ENCODE measurements around the gene ARHGEF9.
"Not testable (repeated sequence)": the region's sequence is repeated elsewhere in the genome, so short reads cannot be mapped to it uniquely, and the experiment has no call there.

DNA sequence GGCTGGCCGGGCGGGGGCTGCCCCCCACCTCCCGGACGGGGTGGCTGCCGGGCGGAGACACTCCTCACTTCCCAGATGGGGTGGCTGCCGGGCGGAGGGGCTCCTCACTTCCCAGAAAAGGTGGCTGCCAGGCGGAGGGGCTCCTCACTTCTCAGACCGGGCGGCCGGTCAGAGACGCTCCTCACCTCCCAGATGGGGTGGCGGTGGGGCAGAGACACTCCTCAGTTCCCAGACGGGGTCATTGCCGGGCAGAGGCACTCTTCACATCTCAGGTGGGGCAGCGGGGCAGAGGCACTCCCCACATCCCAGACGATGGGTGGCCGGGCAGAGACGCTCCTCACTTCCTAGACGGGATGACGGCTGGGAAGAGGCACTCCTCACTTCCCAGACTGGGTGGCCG lies 40.4 kb upstream of the ARHGEF9 start:
- TF ChIP-seq, protein P1, sequence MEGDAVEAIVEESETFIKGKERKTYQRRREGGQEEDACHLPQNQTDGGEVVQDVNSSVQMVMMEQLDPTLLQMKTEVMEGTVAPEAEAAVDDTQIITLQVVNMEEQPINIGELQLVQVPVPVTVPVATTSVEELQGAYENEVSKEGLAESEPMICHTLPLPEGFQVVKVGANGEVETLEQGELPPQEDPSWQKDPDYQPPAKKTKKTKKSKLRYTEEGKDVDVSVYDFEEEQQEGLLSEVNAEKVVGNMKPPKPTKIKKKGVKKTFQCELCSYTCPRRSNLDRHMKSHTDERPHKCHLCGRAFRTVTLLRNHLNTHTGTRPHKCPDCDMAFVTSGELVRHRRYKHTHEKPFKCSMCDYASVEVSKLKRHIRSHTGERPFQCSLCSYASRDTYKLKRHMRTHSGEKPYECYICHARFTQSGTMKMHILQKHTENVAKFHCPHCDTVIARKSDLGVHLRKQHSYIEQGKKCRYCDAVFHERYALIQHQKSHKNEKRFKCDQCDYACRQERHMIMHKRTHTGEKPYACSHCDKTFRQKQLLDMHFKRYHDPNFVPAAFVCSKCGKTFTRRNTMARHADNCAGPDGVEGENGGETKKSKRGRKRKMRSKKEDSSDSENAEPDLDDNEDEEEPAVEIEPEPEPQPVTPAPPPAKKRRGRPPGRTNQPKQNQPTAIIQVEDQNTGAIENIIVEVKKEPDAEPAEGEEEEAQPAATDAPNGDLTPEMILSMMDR (IDR thresholded peaks at IDR 0.05): not testable (repeated sequence)
- not testable (repeated sequence) for TF ChIP-seq POLR2A (IDR thresholded peaks at IDR 0.05)

Measured in adrenal gland (tissue), 5 donors.